H9 (cell line): ENCODE results near the gene DPH6. TPM values are rescaled to one million over a fixed set of nuclear protein-coding genes. Genes with fewer than 3 reads are reported as not detected.

ENCODE experiments used
- DNase-seq: peaks from one replicate; pipeline ENCODE4 v3.0.0-alpha.2; 2017
- H2AFZ ChIP-seq: one replicate; pipeline ENCODE4 v1.6.1; 2013; ENCODE audit warnings: mild to moderate bottlenecking, low read length, control low read depth, moderate library complexity
- H2AK5ac ChIP-seq: 2 replicates; pipeline ENCODE4 v1.6.1; 2013; ENCODE audit warnings: low read length, control low read depth, mixed read lengths; ENCODE audit not compliant: insufficient read length
- H2BK120ac ChIP-seq: one replicate; pipeline ENCODE4 v1.6.1; 2013; ENCODE audit warnings: low read depth, mild to moderate bottlenecking, low read length, control low read depth, inconsistent platforms; ENCODE audit not compliant: poor library complexity, severe bottlenecking
- H2BK12ac ChIP-seq: 2 replicates; pipeline ENCODE4 v1.6.1; 2013; ENCODE audit warnings: low read length, control low read depth, mixed read lengths, low read depth; ENCODE audit not compliant: insufficient read length
- H2BK15ac ChIP-seq: 2 replicates; pipeline ENCODE4 v1.6.1; 2013; ENCODE audit warnings: low read depth, low read length, control low read depth
- H2BK20ac ChIP-seq: one replicate; pipeline ENCODE4 v1.6.1; 2013; ENCODE audit warnings: low read depth, mild to moderate bottlenecking, low read length, control low read depth, inconsistent platforms; ENCODE audit not compliant: poor library complexity, severe bottlenecking
- H2BK5ac ChIP-seq: 2 replicates; pipeline ENCODE4 v1.6.1; 2013; ENCODE audit warnings: low read length, control low read depth, mixed read lengths; ENCODE audit not compliant: insufficient read length
- H3K14ac ChIP-seq: 2 replicates; pipeline ENCODE4 v1.6.1; 2013; ENCODE audit warnings: low read length, control low read depth; ENCODE audit not compliant: insufficient read depth
- H3K18ac ChIP-seq: 2 replicates; pipeline ENCODE4 v1.6.1; 2013; ENCODE audit warnings: low read depth, mild to moderate bottlenecking, mixed read lengths, low read length, control low read depth; ENCODE audit not compliant: insufficient read length
- H3K23ac ChIP-seq: 2 replicates; pipeline ENCODE4 v1.6.1; 2013; ENCODE audit warnings: low read length, control low read depth, mixed read lengths, low read depth; ENCODE audit not compliant: insufficient read length
- H3K23me2 ChIP-seq: 2 replicates; pipeline ENCODE4 v1.6.1; 2013; ENCODE audit warnings: low read depth, mild to moderate bottlenecking, mixed read lengths, low read length, control low read depth; ENCODE audit not compliant: insufficient read length, poor library complexity, severe bottlenecking
- H3K27ac ChIP-seq: 2 replicates; pipeline ENCODE4 v1.5.1; 2013; ENCODE audit warnings: low read length, control low read depth, mixed read lengths, low read depth; ENCODE audit not compliant: insufficient read length
- H3K27me3 ChIP-seq: 2 replicates; pipeline ENCODE4 v1.6.1; 2013; ENCODE audit warnings: low read length, control low read depth, inconsistent platforms; ENCODE audit not compliant: insufficient read depth
- H3K4ac ChIP-seq: 2 replicates; pipeline ENCODE4 v1.6.1; 2013; ENCODE audit warnings: low read depth, mild to moderate bottlenecking, control low read depth, inconsistent platforms, low read length, moderate library complexity
- H3K4me1 ChIP-seq: 2 replicates; pipeline ENCODE4 v1.6.1; 2013; ENCODE audit warnings: low read length, control low read depth, inconsistent platforms; ENCODE audit not compliant: insufficient read depth
- H3K4me2 ChIP-seq: 2 replicates; pipeline ENCODE4 v1.6.1; 2013; ENCODE audit warnings: low read length, control low read depth, mixed read lengths; ENCODE audit not compliant: insufficient read length, insufficient read depth
- H3K56ac ChIP-seq: 2 replicates; pipeline ENCODE4 v1.6.1; 2013; ENCODE audit warnings: low read depth, mild to moderate bottlenecking, mixed read lengths, low read length, control low read depth; ENCODE audit not compliant: insufficient read length
- H3K79me1 ChIP-seq: 2 replicates; pipeline ENCODE4 v1.6.1; 2013; ENCODE audit warnings: low read depth, mild to moderate bottlenecking, moderate library complexity, low read length, control low read depth, inconsistent platforms; ENCODE audit not compliant: insufficient read depth, poor library complexity, severe bottlenecking
- H3K79me2 ChIP-seq: 2 replicates; pipeline ENCODE4 v1.6.1; 2013; ENCODE audit warnings: low read length, control low read depth, inconsistent platforms; ENCODE audit not compliant: insufficient read depth
- H3K9ac ChIP-seq: 2 replicates; pipeline ENCODE4 v1.6.1; 2013; ENCODE audit warnings: low read length, control low read depth, mixed read lengths; ENCODE audit not compliant: insufficient read length; ENCODE audit errors: extremely low read depth
- H3K9me3 ChIP-seq: one replicate; pipeline ENCODE4 v1.6.1; 2013; ENCODE audit warnings: low read depth, low read length, inconsistent platforms; ENCODE audit not compliant: control insufficient read depth
- H3T11ph ChIP-seq: one replicate; pipeline ENCODE4 v1.6.1; 2013; ENCODE audit warnings: mild to moderate bottlenecking, low read length, control low read depth, inconsistent platforms
- H4K20me1 ChIP-seq: one replicate; pipeline ENCODE4 v1.6.1; 2013; ENCODE audit not compliant: control insufficient read depth, insufficient read length, insufficient read depth
- H4K5ac ChIP-seq: 2 replicates; pipeline ENCODE4 v1.6.1; 2013; ENCODE audit warnings: low read depth, mild to moderate bottlenecking, mixed read lengths, low read length, control low read depth; ENCODE audit not compliant: insufficient read length
- H4K8ac ChIP-seq: replicated peaks from 2 replicates; pipeline ENCODE4 v1.6.1; 2013; ENCODE audit warnings: low read length, control low read depth, mixed read lengths, low read depth; ENCODE audit not compliant: insufficient read length
- H4K91ac ChIP-seq: 2 replicates; pipeline ENCODE4 v1.6.1; 2013; ENCODE audit warnings: low read depth, mild to moderate bottlenecking, moderate library complexity, mixed read lengths, low read length, control low read depth; ENCODE audit not compliant: insufficient read length
- H3K27ac Mint-ChIP-seq, 3 experiments: 2 replicates in 2 of 3; 3 replicates in 1 of 3; pipeline ENCODE4 v1.8.0; 2020 to 2021; ENCODE audit warnings: mixed read lengths in 3 of 3, mild to moderate bottlenecking in 1 of 3, moderate library complexity in 1 of 3
- H3K27me3 Mint-ChIP-seq: 2 replicates; pipeline ENCODE4 v1.8.0; 2021; ENCODE audit warnings: low read depth, mild to moderate bottlenecking, moderate library complexity, mixed read lengths
- H3K36me3 Mint-ChIP-seq, 3 experiments: 2 replicates in 2 of 3; 3 replicates in 1 of 3; pipeline ENCODE4 v1.8.0; 2020 to 2021; ENCODE audit warnings: low read depth in 3 of 3, mixed read lengths in 3 of 3; ENCODE audit not compliant: insufficient read depth in 1 of 3
- H3K4me1 Mint-ChIP-seq, 2 experiments: 2 replicates each; pipeline ENCODE4 v1.8.0; 2020; ENCODE audit warnings: mixed read lengths in 2 of 2
- H3K4me3 Mint-ChIP-seq, 2 experiments: 2 replicates in 1 of 2; 3 replicates in 1 of 2; pipeline ENCODE4 v1.8.0; 2020 to 2021; ENCODE audit warnings: mild to moderate bottlenecking in 2 of 2, mixed read lengths in 2 of 2, moderate library complexity in 1 of 2
- H3K9me3 Mint-ChIP-seq, 2 experiments: 2 replicates in 1 of 2; 3 replicates in 1 of 2; pipeline ENCODE4 v1.8.0; 2020; ENCODE audit warnings: mild to moderate bottlenecking in 2 of 2, mixed read lengths in 2 of 2, moderate library complexity in 1 of 2
- WGBS: extraction: QIAGEN DNeasy Blood & Tissue Kit; methylation state at CpG from one replicate; pipeline ENCODE4 v1.1.7; 2013; ENCODE audit warnings: missing lambda C conversion rate, low lambda C conversion rate, mixed read lengths; ENCODE audit not compliant: insufficient read length; ENCODE audit errors: extremely low coverage; 5-methylcytosine and 5-hydroxymethylcytosine counted together
- total RNA-seq: library from RNA; stranded (reverse); gene quantifications from 2 replicates; pipeline ENCODE4 v1.2.1, GENCODE V29; 2021
- TF ChIP-seq, protein P1 (sequence below): fragments of 200-600 bp; sonication (generic); conservative IDR thresholded peaks from 3 replicates; pipeline ENCODE4 v1.8.0; 2021; ENCODE audit warnings: antibody characterized with exemption, mild to moderate bottlenecking

DPH6 gene
- total RNA-seq, 1 experiment from 2014 or later, result 42.0 TPM

DNA sequence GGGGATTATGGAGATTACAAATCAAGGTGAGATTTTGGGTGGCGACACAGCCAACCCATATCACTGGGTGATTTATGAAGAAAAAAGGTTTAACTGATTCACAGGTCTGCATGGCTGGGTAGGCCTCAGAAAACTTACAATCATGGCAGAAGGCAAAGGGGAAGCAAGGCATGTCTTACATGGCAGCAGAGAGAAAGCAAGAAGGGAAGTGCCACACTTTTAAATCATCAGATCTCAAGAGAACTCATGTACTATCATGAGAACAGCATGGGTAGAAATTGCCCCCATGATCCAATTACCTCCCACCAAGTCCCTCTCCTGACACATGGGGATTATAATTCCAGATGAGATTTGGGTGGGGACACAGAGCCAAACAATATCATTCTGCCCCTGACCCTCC is 59.7 kb downstream of the DPH6 start:
- TF ChIP-seq, protein P1, sequence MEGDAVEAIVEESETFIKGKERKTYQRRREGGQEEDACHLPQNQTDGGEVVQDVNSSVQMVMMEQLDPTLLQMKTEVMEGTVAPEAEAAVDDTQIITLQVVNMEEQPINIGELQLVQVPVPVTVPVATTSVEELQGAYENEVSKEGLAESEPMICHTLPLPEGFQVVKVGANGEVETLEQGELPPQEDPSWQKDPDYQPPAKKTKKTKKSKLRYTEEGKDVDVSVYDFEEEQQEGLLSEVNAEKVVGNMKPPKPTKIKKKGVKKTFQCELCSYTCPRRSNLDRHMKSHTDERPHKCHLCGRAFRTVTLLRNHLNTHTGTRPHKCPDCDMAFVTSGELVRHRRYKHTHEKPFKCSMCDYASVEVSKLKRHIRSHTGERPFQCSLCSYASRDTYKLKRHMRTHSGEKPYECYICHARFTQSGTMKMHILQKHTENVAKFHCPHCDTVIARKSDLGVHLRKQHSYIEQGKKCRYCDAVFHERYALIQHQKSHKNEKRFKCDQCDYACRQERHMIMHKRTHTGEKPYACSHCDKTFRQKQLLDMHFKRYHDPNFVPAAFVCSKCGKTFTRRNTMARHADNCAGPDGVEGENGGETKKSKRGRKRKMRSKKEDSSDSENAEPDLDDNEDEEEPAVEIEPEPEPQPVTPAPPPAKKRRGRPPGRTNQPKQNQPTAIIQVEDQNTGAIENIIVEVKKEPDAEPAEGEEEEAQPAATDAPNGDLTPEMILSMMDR, result no peak
- Histone ChIP-seq H3K14ac (no peak overlapping the region), H4K8ac (no peak overlapping the region), H3K4me2 (no peak overlapping the region), H3K4ac (no peak overlapping the region), H3K18ac (no peak overlapping the region), H2BK20ac (no peak overlapping the region), H3K23ac (no peak overlapping the region), H2BK15ac (no peak overlapping the region), H3K27ac (no peak overlapping the region), H4K20me1 (no peaks in the 10 kb centered on the region), H2BK120ac (no peak overlapping the region), H3K9me3 (peaks cover 8% of the 10 kb centered on the region), H2AFZ (no peak overlapping the region), H3K27me3 (no peaks in the 10 kb centered on the region), H3K79me1 (no peaks in the 10 kb centered on the region), H3K56ac (no peak overlapping the region), H4K91ac (no peak overlapping the region), H3K23me2 (no peaks in the 10 kb centered on the region), H3K9ac (no peak overlapping the region), H2BK12ac (no peak overlapping the region), H3K4me1 (no peaks in the 10 kb centered on the region), H2BK5ac (no peak overlapping the region), H2AK5ac (no peak overlapping the region), H4K5ac (no peak overlapping the region), H3T11ph (no peak overlapping the region), H3K79me2 (no peaks in the 10 kb centered on the region)
- no peak for DNase-seq
- no peak overlapping the region for H3K4me3 Mint-ChIP-seq
- WGBS, result no CpG with 5 or more reads among the region's 1 CpG
- no peaks in the 10 kb centered on the region for H3K27me3 Mint-ChIP-seq
- no peak overlapping the region for H3K27ac Mint-ChIP-seq
- peaks cover 33 to 39% of the 10 kb centered on the region in 2 experiments for H3K9me3 Mint-ChIP-seq
- peaks cover 43 to 65% (median 51%) of the 10 kb centered on the region in 3 experiments for H3K36me3 Mint-ChIP-seq
- peaks cover 3 to 4% of the 10 kb centered on the region in 2 experiments; a peak in 1 of 4 replicates for H3K4me1 Mint-ChIP-seq
